ENCODE results near the gene CAMK2G.

GRCh38 chr10:73866621-73867020 is 7.7 kb downstream of the CAMK2G start:
- TF ChIP-seq CTCF (IDR thresholded peaks at IDR 0.05) (no peak), EZH2phosphoT487 (IDR thresholded peaks at IDR 0.05) (no peak), EZH2 (IDR thresholded peaks at IDR 0.05) (no peak)

Data from neural progenitor cell (in vitro differentiated cells).